ENCODE measurements around the gene TMEM158.

GRCh38 chr3:45186871-45187270, 39.2 kb downstream of the TMEM158 start:
- TF ChIP-seq CTCF (IDR thresholded peaks at IDR 0.05; ENCODE audit: low read depth, low read length) (no peak), POLR2A (IDR thresholded peaks at IDR 0.05; ENCODE audit: extremely low read depth, insufficient read length) (no peak)
